Epidermal melanocyte (primary cell): ENCODE data around the gene BTRC.

Experiments used
- DNase-seq: peaks from one replicate; pipeline ENCODE4 v3.0.0; 2011; ENCODE audit warnings: low spot score; ENCODE audit not compliant: insufficient read length

The BTRC gene

DNA sequence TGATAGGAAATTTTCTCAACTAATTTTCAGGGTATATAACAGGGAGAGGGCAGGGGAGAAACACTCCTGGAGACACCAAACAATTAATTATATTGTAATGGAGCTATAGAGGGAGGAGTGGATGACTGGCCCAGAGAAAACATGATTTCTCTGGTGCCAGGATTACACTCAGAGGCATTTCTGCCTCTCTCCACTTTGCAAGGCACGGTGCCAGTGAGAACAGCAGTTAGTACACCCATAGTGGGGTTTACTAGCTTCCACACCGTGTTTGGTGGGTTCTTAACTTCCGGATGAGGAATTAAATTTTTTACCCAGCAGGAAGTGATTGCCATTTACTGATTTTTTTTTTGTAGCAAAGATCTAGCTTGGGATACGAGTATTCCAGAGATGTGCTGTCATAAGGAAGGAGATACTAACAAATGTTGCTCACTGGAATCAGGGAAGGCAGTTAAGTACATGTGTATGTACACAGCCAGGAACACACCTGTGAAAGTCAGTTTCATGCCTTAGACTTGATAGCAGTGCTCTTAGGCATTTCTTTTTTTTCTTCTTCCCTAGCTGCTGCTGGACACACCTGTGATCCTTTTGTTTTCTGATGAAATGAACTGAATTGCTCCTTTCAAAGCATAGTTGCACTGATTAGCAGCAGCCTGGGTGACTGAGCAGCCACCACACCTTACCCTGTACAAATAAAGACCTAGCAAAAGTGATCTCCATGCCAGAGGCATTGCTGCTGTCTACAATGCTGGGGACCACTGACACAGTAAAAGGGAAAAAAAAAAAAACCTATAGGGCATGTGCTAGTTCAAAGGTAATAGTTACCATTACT, 176.0 kb downstream of the BTRC start:
- DNase-seq: no peak

DNA sequence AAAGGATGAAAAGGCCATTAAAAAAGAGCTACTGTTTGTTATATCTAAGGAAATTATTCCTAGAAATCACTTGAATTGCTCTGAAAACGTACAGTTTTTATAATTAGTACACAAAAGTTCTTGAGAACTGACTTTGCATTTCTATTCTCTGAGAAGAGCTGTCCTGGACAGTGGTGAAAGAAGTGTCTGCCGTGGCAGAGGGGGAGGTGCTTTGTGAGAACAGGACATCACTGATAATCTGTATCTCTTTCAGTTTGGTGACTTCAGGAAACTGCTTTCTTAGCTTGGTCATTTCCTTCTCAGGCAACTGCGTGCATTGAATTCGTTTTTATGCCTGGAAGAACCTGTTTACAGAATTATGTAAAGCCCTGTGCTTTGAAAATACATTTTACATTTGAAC, 182.0 kb downstream of the BTRC start:
- no peak for DNase-seq

DNA sequence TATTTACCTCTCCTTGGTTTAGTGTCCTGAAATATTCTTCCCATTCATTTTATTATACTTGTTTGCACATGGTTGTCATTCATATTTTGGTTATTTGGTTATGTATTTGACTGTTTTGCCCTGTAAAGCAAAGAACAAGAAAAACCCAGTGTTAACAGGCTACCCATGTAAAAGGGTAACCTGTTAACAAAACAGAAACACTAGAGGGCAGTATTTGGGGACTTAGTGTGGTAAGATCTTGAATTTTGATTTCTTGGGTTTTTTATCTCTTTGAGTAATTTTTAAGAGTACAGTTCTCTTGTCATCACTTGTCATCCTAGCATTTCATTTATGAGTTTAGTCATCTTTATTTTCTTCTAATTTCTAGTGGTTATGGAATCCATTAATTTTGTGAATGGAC, 182.8 kb downstream of the BTRC start:
- DNase-seq: no peak

DNA sequence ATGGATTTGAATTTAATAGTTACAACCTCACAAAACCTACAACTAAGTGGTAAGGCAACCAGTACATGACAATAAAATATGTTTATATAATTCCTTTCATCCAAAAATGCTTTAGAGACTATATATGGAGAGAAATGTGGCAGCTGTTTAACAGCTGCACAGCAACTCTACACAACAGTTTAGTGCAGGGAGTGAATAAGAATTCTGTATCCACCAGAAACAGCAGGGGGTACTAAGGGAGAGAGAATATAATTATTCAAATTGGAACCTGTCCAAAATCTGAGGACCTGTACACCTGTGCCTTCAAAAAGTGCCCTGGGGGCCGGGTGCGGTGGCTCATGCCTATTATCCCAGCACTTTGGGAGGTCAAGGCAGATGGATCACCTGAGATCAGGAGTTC, 184.5 kb downstream of the BTRC start:
- DNase-seq: no peak

DNA sequence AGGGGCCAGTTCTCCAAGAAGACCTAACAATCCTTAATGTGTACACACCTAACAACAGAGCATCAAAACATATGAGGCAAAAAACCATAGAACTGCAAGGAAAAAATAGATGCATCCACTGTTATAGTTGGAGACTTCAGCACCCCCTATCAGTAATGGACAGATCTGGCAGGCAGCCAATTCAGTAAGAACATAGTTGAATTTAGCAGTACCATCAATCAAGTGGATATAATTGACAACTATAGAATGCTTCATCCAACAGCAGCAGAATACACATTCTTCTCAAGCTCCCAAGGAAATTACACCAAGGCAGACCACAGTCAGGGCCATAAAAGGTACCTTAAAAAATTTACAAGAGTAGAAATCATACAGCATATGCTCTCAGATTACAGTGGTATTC, 191.9 kb downstream of the BTRC start:
- DNase-seq: no peak

DNA sequence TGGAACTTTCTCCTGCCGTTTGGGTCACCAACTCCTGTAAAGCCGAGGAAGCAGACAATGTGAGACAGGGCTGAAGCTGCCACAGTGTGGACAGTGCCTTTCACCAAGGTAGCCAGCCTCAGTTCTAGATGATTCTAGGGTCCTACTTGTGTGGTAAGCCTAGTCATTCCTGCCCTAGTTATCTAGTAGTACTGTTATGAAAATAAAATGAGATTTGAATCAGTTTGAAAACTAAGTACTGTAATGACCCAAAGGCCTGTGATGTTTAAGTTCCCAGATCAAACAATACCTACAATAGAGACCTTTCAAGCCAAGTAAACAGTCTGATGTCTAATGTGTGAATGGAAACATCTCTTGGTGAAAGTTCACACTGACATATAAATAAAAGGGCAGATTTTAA, 197.0 kb downstream of the BTRC start:
- no peak for DNase-seq

DNA sequence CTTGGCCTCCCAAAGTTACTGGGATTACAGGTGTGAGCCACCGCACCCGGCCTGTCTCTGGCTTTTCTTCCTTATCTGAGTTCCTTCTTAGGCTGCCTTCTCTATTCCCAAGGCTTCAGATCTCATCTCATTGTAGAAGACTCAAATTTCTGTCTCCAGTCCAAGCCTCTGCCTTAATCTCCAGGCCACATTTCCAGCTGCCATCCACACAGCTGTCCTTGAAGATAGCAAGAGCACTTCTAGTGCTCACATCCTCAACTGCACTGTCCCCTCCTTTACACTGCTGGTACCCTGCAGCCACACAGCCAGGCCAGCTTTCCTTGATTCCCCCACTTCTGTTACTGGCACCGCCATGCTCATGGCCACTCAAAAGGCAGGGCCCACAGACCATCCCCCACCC, 198.5 kb downstream of the BTRC start:
- DNase-seq: no peak

DNA sequence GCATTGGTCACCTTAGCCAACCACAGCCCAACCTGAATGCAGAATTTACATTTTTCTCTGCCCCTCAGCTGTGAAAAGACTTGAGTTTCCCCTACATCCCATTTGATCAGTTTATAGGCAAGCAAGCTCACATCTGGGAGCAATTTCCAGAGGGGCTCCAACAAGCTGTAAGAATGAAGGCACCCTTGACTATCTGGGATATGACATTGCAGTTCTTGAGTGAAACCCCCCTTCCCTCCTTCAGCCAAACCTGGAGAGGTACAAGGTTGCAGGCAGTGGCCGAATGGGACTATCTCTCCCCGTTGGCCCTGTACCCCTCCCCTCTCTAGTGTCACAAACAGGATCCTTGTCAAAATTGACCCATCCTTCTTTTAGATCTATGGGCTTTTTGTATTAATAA, 203.6 kb downstream of the BTRC start:
- no peak for DNase-seq

DNA sequence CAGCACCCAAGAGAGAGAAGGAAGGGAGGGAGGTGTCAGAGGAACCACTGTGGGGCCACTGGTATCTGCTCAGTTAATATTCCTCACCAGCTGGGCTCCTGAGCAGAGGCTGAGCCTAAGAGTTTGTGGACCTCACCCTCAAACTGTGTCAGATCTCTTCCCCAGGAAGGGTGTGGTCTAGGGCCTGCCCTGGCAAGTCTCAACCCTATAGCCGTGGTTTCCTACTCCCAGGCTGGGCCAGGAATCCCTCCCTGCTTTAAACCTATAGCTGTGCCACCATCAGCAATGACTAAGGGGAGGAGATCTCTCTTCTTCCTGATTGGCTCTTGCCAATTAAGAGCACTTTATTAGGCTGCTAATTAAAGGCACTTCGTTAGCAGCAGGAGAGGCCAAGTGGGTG, 204.2 kb downstream of the BTRC start:
- peak; percentile 11 for DNase-seq

DNA sequence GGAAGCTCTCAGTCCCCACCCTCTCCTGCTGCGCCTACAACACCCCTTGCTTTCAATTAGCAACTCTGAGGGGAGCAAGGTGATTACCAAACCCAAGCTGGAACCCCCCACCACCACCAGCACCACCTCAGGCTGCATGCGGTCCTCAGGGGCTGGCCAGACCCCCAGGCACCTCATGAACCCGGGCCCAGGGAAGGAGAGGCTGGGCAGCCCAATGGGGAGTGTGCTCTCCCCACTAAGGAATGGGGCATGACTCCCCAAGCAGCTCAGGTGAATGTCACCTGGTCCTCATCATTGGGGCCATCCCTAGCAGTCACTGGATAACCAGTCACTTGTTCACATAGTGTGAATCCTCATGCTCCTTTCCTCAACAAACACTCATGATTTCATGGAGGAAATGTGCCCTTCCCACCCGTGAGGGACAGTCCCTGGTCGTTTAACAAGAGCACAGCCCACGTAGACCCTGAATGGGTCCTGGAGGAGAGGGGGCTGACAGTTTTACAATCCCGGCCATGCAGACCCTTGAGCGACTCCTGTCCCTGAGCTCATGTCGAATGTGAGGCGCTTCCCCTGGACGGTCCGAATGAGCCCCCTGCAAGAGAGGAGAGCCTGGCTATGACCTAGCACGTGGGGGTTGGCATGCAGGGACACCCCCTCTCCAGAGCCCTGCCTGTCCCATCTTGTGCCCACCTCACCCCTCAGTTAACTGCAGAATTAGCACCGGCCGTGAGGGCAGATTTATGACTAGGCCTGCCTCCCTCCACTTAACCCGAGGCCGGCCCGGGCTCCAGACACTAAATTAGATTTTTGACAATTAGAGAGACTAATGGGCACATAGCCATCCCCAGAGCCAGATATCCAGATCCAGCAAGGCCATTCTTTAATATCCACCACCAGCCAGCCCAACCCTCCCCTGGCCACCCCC, 205.0 kb downstream of the BTRC start:
- peak; percentile 11 for DNase-seq

DNA sequence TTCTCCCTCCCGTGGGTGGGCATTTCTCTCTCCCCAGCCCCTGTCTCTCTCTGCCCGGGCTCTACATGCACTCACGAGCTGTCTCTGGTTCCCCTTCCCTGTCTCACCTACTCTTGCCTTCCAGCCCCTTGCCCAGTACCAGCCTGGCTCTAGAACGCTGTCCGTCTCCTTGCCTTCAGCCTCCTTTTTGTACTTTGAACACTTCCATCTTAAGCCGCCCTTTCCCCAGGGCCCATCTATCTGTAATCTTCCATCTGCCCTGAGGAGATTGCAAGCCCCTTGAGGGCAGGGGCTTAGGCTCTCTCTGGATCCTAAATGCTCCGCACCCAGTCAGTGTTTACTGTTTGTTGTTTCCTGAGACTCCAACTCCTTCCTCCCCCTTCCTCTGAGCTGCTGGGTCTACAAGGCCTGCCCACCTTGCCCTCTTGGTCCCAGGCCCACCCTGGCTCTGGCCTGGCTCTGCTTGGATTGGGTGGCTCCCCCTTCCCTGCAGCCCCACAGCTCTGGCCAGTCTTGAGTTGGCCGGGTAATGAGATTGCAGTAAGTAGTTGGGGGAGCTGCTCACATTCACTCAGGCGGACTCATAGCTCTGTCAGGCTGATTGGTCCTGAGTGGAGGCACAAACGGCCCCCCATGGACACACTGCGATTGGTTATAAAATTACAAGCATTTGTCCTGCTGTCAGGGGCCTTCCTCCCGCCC, 205.8 kb downstream of the BTRC start:
- DNase-seq: no peak

DNA sequence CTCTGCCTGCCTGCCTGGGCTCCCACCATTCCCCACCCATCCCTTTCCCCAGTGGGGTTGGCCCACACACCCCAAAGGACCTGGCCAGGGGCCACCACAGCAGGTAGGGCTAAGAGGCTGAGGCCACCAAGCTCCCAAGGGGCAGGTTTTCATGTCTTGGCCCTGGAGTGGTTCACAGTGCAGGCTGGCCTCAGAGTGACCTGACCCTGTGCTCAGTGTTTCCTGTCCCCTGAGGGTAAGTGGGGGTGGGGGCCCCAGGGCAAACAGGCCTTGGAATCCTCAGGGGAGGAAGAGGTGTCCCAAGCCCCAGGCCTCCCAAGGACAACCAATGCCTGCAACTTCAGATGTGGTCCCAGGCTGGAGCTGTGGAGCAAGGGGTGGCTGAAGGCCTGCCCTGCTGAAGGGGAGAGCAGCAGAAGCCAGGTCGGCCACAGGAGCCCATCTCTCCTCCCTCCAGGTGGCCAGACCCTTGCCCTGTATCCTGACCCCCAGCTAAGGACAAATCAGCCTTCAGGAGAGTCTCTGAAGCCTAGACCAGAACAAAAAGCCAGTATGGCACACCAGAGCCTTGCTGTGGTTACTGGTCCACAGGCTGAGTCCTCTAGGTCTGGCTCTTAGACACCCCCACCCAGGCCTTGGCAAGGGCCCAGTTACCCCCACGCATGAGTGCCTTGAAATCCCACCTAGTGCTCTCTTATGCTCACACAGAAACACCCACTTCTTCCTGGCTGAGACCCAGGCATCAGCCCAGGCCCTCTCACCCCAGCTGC, 206.5 kb downstream of the BTRC start:
- no peak for DNase-seq

DNA sequence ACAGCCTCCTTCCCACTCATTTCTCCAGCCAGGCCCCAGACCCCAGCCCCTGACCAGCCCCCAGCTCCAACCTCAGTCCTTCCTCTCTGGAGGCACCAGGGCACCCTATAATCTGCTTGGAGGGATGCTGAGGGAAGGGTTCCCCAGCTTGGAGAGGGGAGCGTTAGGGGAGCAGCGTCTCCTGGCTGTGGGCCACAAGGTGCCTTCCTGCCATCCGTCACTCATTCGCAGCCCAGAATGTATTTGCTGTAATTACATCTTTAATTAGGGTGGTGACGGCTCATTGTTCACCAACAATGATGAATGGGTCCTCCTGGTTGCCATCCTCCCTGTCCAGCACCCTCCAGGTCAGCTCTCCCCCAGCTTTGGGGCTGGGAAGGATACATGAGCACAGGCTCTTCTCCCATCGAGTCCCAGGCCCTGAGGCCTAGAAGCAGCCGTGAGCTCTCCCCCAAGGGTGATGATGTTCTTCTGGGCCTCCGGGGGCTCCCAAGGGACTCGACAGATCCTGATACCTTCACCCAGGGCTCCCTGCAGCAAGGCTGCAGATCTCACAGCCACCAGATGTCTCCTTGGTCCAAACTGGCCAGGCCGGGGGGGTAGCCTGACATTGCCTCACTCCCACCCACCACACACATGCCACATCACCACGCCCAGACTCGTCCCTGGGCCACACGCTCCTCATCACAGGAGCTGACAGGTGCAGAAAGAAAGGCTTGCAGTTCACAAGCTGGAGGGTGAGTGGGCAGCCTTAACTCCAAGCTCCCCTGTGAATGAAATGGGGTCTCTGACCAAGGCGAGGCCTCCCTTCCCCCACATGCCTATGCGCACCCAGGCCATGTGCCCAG, 207.3 kb downstream of the BTRC start:
- no peak for DNase-seq

DNA sequence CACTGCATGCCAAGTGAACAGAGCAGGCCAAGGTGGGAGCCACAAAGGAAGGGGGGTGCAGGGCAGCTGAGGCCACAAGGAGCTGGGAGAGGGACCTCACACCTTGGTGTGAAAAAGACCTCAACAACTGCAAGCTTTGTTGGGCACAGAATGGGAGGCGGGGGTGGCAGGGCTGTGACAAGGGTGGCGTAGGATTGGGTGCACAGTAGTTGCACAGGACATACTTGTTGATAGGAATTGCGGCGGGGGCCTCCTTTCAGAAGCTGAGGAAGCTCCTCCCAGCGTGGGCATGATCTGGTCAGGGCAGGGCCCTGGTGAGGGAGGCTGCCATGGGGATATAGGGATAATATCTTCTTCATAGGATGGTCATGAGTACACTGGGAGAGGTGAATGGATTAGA, 208.3 kb downstream of the BTRC start:
- DNase-seq: no peak

DNA sequence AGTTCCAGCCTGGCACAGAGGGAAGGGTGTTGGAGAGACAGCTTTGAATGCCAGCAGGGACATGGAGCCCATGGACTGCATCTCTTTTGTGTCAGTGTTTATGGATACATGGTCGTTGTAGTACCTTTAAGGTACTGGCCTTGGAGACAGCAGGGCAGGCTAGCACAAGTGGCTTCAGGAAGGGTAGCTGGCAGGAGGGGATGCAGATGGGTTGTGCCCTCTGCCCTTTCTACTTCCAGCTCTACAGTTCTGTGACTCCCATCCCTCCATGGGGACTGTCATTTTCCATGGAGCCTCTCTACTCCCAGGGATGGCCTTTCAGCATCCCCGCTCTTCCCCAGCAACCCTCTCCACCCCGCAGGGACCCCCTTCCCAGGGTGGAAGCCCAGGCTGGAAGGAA, 209.0 kb downstream of the BTRC start:
- no peak for DNase-seq

DNA sequence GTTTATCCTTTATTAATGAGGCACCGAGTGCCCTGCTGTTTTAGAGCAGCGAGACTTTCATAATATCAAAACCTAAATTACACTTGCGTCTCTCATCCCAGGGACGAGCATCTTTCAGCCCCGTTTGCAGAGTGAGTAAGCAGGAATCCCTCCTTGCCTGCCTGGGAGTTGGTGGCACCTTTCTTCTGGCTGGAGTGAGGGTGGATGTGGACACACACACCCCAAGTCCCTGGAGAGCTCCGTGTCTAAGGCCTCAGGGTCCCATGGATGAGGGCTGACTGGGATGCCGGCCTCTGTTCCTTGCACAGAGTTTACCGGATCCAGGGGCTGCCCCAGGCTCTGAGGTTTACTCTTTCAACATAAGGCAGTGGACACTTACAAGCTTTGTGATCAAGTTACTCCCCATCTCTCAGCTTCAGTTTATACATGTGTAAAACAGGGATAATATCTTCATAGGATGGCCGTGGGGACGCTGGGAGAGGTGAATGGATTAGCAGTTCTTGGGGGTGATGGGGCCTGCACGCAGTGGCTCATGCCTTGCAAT, 209.6 kb downstream of the BTRC start:
- no peak for DNase-seq

DNA sequence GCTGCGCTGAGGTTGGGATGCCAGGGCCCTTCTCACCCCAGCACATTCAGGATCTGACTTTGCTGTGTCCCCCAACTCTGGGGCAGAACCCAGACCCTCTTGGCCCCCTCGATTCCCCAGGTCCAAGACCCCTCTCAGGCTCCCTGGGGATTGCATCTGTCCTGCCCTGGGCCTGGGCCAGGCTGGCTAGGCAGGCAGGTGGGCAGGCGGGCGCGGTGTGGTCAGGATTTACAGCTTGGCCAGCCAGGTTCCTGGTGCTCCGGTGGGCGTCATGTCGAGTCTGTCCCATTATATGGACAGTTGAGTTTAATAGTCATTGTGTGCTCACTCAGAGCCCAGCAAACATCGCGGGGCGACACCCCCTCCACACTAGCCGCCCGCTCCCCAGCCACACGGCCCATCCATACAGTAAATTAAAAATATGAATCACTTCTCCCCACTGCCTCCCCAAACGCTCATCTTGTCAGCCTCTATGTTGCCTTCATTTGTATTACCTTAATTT, 210.6 kb downstream of the BTRC start:
- DNase-seq: no peak

DNA sequence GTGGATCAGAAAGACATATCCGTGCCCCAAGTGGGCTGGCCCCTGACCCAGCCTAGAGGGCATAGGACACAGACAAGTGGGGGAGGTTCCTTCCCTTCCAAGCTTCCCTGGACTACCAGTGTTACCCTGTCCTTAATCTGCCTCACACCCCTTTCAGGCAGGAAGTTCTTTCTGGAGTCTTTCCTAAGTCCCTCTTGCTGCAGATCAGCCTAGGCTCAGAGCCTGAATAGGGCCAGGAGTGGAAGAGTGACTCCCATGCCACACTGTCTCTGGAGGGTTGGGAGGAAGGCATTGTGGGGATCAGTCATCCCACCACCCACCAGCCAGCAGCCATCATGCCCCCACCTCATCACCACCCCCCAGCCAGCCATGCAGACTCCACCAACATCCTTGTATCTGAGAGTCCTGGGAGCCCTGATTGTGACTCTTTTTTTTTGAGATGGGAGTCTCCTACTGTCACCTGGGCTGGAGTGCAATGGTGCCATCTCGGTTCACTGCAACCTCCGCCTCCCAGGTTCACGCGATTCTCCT, 211.5 kb downstream of the BTRC start:
- DNase-seq: no peak

DNA sequence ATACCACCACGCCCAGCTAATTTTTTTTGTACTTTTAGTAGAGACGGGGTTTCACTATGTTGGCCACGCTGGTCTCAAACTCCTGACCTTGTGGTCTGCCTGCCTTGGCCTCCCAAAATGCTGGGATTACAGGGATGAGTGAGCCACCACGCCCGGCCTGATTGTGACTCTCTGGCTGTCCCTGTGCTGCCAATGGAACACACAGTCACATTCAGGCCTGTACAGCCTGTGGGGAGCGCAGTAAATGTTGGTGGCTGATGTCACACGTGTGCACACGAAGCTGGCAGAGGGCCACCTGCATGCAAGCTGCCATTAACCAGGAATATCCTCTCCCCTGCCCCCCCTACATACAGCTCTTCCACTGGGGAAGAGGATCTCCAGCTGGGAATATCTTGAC, 212.0 kb downstream of the BTRC start:
- DNase-seq: no peak
